Fibroblast of lung (primary cell): ENCODE measurements around the gene ANKZF1. TPM values are rescaled to one million over a fixed set of nuclear protein-coding genes. Genes with fewer than 3 reads are reported as not detected.

Source experiments
- DNase-seq, 2 donors: peaks; one replicate each; pipeline versions ENCODE4 v3.0.0 to v3.0.0-alpha.2; 2010; ENCODE audit warnings: low read depth in 2 of 2
- H2AFZ ChIP-seq: 2 replicates; pipeline ENCODE4 v1.5.1; 2012; ENCODE audit warnings: low read length, control low read depth, inconsistent platforms
- H3K27ac ChIP-seq: 2 replicates; pipeline ENCODE4 v1.5.1; 2011; ENCODE audit warnings: low read length, control low read depth; ENCODE audit not compliant: insufficient read depth
- H3K27me3 ChIP-seq: 2 replicates; pipeline ENCODE4 v1.5.1; 2011; ENCODE audit warnings: mild to moderate bottlenecking, low read length; ENCODE audit not compliant: control insufficient read depth, insufficient read depth
- H3K36me3 ChIP-seq: 2 replicates; pipeline ENCODE4 v1.5.1; 2011; ENCODE audit warnings: low read length; ENCODE audit not compliant: control insufficient read depth, insufficient read depth
- H3K4me1 ChIP-seq: 2 replicates; pipeline ENCODE4 v1.5.1; 2011; ENCODE audit warnings: low read length; ENCODE audit not compliant: control insufficient read depth, insufficient read depth; ENCODE audit errors: extremely low read depth
- H3K4me2 ChIP-seq: 2 replicates; pipeline ENCODE4 v1.5.1; 2011; ENCODE audit warnings: low read length, control low read depth; ENCODE audit not compliant: insufficient read depth; ENCODE audit errors: extremely low read depth
- H3K4me3 ChIP-seq, 4 experiments: fragments of 200-600 bp in 1 of 4; sonication (generic) in 1 of 4; replicated peaks in 1 of 4; 2 replicates each; pipeline ENCODE4 v1.5.1; 2011 to 2016; ENCODE audit warnings: low read length in 4 of 4, low read depth in 3 of 4, mild to moderate bottlenecking in 3 of 4, control low read depth in 2 of 4, inconsistent platforms in 1 of 4, mixed read lengths in 1 of 4; ENCODE audit not compliant: insufficient read depth in 1 of 4; ENCODE audit errors: control extremely low read depth in 1 of 4
- H3K79me2 ChIP-seq: 2 replicates; pipeline ENCODE4 v1.5.1; 2012; ENCODE audit warnings: mild to moderate bottlenecking, low read length, inconsistent platforms; ENCODE audit not compliant: control insufficient read depth, insufficient read depth
- H3K9ac ChIP-seq: 2 replicates; pipeline ENCODE4 v1.5.1; 2011; ENCODE audit warnings: mild to moderate bottlenecking, low read length, control low read depth; ENCODE audit not compliant: insufficient read depth
- H3K9me3 ChIP-seq: 2 replicates; pipeline ENCODE4 v1.5.1; 2012; ENCODE audit warnings: low read depth, low read length; ENCODE audit not compliant: control insufficient read depth, insufficient read depth
- H4K20me1 ChIP-seq: 2 replicates; pipeline ENCODE4 v1.5.1; 2011; ENCODE audit warnings: low read length; ENCODE audit not compliant: control insufficient read depth, insufficient read depth; ENCODE audit errors: extremely low read depth
- EZH2 ChIP-seq: IDR thresholded peaks from 2 replicates; pipeline ENCODE4 v1.5.1; 2012; ENCODE audit warnings: low read length, control low read depth, mild to moderate bottlenecking; ENCODE audit errors: missing control alignments
- polyA plus RNA-seq, 2 donors: library from polyadenylated mRNA; depleted of rRNA in 1 of 2; stranded (reverse) in 1 of 2; unstranded in 1 of 2; fragments of >200 nt; gene quantifications; 2 replicates each; pipeline ENCODE4 v1.2.1, GENCODE V29; 2011 to 2012; ENCODE audit warnings: missing spikeins in 1 of 2
- total RNA-seq: library from RNA; depleted of rRNA; stranded (reverse); fragments of >200 nt; gene quantifications from 2 replicates; pipeline ENCODE4 v1.2.1, GENCODE V29; 2014
- TF ChIP-seq, protein P1 (sequence below), 2 donors: IDR thresholded peaks in 1 of 2; conservative IDR thresholded peaks in 1 of 2; 1 replicate in 1 of 2; 2 replicates in 1 of 2; pipeline ENCODE4 v1.5.1; 2011 to 2012; ENCODE audit warnings: low read length in 2 of 2, control low read depth in 1 of 2, inconsistent platforms in 1 of 2, low read depth in 1 of 2, mild to moderate bottlenecking in 1 of 2

Gene ANKZF1
- total and polyA plus RNA-seq, 2 donors (not counting 1 experiment from before 2014, with no cell fraction given), result 13.2 to 32.7 TPM

DNA sequence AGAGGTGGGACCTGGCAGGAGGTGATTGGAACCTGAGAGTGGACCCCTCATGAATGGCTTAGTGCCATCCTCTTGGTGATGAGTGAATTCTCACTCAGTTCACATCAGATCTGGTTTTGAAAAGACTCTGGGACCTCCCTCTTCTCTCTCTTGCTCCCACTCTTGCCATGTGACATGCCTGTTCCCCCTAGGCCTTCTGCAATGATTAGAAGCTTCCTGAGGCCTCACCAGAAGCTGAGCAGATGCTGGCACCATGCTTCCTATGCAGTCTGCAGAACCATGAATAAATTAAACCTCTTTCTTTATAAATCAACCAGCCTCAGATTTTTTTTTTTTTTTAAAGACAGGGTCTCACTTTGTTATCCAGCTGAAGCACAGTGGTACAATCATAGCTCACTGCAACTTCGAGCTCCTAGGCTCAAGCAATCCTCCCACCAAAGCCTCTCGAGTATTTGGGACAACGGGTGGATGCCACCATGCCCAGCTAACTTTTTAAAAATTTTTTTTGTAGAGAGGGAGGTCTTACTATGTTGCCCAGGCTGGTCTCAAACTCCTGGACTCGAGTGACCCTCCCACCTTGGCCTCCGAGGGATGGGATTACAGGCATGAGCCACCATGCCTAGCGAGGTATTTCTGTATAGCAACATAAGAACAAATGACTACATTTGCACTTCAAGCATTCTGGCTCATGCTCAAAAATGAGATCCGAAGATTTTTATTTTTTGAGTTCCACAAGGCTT, 25.0 kb upstream of the ANKZF1 start:
- H3K9me3 ChIP-seq, result no peaks in the 10 kb centered on the region
- no peak overlapping the region for H2AFZ ChIP-seq
- no peaks in the 10 kb centered on the region for H4K20me1 ChIP-seq
- H3K79me2 ChIP-seq, result peaks cover 2% of the 10 kb centered on the region
- H3K27me3 ChIP-seq, result peaks cover 3% of the 10 kb centered on the region
- H3K27ac ChIP-seq, result no peak overlapping the region
- no peak overlapping the region for H3K4me3 ChIP-seq
- no peak overlapping the region for H3K4me2 ChIP-seq
- DNase-seq, result no peak
- H3K9ac ChIP-seq, result no peak overlapping the region
- peaks cover 10% of the 10 kb centered on the region for H3K36me3 ChIP-seq
- TF ChIP-seq EZH2, result no peak
- TF ChIP-seq, protein P1, sequence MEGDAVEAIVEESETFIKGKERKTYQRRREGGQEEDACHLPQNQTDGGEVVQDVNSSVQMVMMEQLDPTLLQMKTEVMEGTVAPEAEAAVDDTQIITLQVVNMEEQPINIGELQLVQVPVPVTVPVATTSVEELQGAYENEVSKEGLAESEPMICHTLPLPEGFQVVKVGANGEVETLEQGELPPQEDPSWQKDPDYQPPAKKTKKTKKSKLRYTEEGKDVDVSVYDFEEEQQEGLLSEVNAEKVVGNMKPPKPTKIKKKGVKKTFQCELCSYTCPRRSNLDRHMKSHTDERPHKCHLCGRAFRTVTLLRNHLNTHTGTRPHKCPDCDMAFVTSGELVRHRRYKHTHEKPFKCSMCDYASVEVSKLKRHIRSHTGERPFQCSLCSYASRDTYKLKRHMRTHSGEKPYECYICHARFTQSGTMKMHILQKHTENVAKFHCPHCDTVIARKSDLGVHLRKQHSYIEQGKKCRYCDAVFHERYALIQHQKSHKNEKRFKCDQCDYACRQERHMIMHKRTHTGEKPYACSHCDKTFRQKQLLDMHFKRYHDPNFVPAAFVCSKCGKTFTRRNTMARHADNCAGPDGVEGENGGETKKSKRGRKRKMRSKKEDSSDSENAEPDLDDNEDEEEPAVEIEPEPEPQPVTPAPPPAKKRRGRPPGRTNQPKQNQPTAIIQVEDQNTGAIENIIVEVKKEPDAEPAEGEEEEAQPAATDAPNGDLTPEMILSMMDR (conservative IDR thresholded peaks at IDR 0.05 in 1 of 2, IDR thresholded peaks at IDR 0.05 in 1 of 2; ENCODE audit: low read depth in 1 of 2, low read length in 2 of 2), result no peak
- H3K4me1 ChIP-seq, result peaks cover 16% of the 10 kb centered on the region

DNA sequence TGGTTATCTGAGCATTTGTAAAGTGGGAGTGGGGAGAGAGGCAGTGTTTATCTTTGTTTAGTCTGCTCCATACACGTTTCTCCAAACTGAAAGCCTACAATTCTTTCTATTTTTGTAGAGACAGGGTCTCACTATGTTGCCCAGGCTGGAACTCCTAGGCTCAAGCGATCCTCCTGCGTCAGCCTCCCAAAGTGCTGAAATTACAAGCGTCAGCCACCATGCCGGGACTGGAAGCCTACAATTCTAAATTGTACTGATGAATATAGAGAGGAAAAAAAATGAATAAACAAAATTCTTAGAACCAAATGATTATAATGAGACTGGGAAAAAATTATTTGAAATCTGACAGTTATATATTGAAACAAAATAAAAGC, 24.5 kb upstream of the ANKZF1 start:
- Histone ChIP-seq H3K27ac (no peak overlapping the region), H3K4me2 (no peak overlapping the region), H2AFZ (no peak overlapping the region), H3K27me3 (peaks cover 2% of the 10 kb centered on the region), H3K36me3 (peaks cover 10% of the 10 kb centered on the region), H4K20me1 (no peaks in the 10 kb centered on the region), H3K9ac (no peak overlapping the region), H3K79me2 (peaks cover 2% of the 10 kb centered on the region), H3K4me3 (no peak overlapping the region), H3K4me1 (peaks cover 16% of the 10 kb centered on the region), H3K9me3 (no peaks in the 10 kb centered on the region)
- no peak for TF ChIP-seq EZH2
- TF ChIP-seq, protein P1 (conservative IDR thresholded peaks at IDR 0.05 in 1 of 2, IDR thresholded peaks at IDR 0.05 in 1 of 2; ENCODE audit: low read depth in 1 of 2, low read length in 2 of 2), result no peak
- DNase-seq, result no peak

DNA sequence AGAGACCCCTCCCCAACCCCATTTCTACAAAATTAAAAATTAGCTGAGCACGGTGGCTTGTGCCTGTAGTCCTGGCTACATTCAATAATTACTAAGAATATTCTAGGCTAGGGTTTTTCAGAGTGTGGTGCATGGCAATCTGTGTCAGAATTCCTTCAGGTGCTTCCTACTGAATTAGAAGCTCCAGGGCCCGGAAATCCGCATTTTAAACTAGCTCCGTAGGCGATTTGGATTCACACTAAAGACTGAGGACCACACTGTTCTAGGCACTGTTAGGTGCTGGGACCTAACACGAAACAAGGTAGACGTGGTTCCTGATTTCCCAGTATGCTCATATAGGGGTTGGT, 23.7 kb upstream of the ANKZF1 start:
- Histone ChIP-seq H3K4me1 (peaks cover 16% of the 10 kb centered on the region), H3K9ac (peak overlapping the region; percentile 68), H2AFZ (peak overlapping the region; percentile 91), H3K27me3 (peaks cover 2% of the 10 kb centered on the region), H3K36me3 (peaks cover 15% of the 10 kb centered on the region), H4K20me1 (no peaks in the 10 kb centered on the region), H3K9me3 (no peaks in the 10 kb centered on the region), H3K4me2 (peak overlapping the region; percentile 99), H3K4me3 (peak overlapping the region; percentile 58 to 85 (median 75)), H3K79me2 (peaks cover 2% of the 10 kb centered on the region), H3K27ac (peak overlapping the region; percentile 50)
- no peak for TF ChIP-seq EZH2
- TF ChIP-seq, protein P1 (conservative IDR thresholded peaks at IDR 0.05 in 1 of 2, IDR thresholded peaks at IDR 0.05 in 1 of 2; ENCODE audit: low read depth in 1 of 2, low read length in 2 of 2), result no peak
- DNase-seq, result no peak
